Activated naive CD4-positive, alpha-beta T cell treated with anti-CD3 and anti-CD28 coated beads for 36 hours (primary cell): Measurements from ENCODE around the gene KDM4B. TPM values are rescaled to one million over a fixed set of nuclear protein-coding genes. Genes with fewer than 3 reads are reported as not detected.

Source experiments
- CTCF ChIA-PET: fragments of 350-600 bp; sonication (Branson Sonifier 250); formaldehyde crosslinking; loops from one replicate; lab custom pipeline; 2021; ENCODE audit warnings: antibody characterized with exemption; lab: Charles Lee
- DNase-seq: peaks from one replicate; pipeline ENCODE4 v3.0.0-alpha.2; 2020
- H3K27ac Mint-ChIP-seq: one replicate; pipeline ENCODE4 v1.8.0; 2021; ENCODE audit warnings: mild to moderate bottlenecking, mixed read lengths
- H3K27me3 Mint-ChIP-seq: one replicate; pipeline ENCODE4 v1.8.0; 2021; ENCODE audit warnings: low read depth, mixed read lengths
- H3K36me3 Mint-ChIP-seq: one replicate; pipeline ENCODE4 v1.8.0; 2021; ENCODE audit warnings: low read depth, mixed read lengths
- H3K4me1 Mint-ChIP-seq: one replicate; pipeline ENCODE4 v1.8.0; 2021; ENCODE audit warnings: low read depth, mixed read lengths
- H3K4me3 Mint-ChIP-seq: one replicate; pipeline ENCODE4 v1.8.0; 2021; ENCODE audit warnings: mild to moderate bottlenecking, moderate library complexity, mixed read lengths
- H3K9me3 Mint-ChIP-seq: one replicate; pipeline ENCODE4 v1.8.0; 2021; ENCODE audit warnings: mixed read lengths
- intact Hi-C: fragments of 100-400 bp; cut with micrococcal nuclease; formaldehyde crosslinking; loops from one replicate; pipeline ENCODE4 v1.15.1; 2023
- total RNA-seq, 2 experiments: library from RNA; stranded (reverse); gene quantifications; one replicate each; pipeline ENCODE4 v1.2.3, GENCODE V29; 2021

The KDM4B gene
- total RNA-seq, 2 experiments from 2014 or later = 10.5 to 12.7 TPM

GRCh38 chr19:5011476-5012238, 42.7 kb downstream of the KDM4B start:
- no peaks in the 10 kb centered on the region for H3K4me1 Mint-ChIP-seq
- no peak overlapping the region for H3K27ac Mint-ChIP-seq
- no peaks in the 10 kb centered on the region for H3K27me3 Mint-ChIP-seq
- peaks cover 2% of the 10 kb centered on the region for H3K36me3 Mint-ChIP-seq
- DNase-seq = no peak
- no peak overlapping the region for H3K4me3 Mint-ChIP-seq
- CTCF ChIA-PET = interaction anchor here (0.6 kb wide), 1 partner anchor 157 kb away, joined by 5 read pairs; no protein-coding TSS in a partner anchor
- intact Hi-C loops = no loop called here
- no peaks in the 10 kb centered on the region for H3K9me3 Mint-ChIP-seq

GRCh38 chr19:5012688-5013457, 44.0 kb downstream of the KDM4B start:
- no peaks in the 10 kb centered on the region for H3K9me3 Mint-ChIP-seq
- no peak overlapping the region for H3K27ac Mint-ChIP-seq
- no peak for DNase-seq
- H3K36me3 Mint-ChIP-seq = no peaks in the 10 kb centered on the region
- CTCF ChIA-PET = no interaction called here
- H3K4me3 Mint-ChIP-seq = no peak overlapping the region
- H3K27me3 Mint-ChIP-seq = no peaks in the 10 kb centered on the region
- no peaks in the 10 kb centered on the region for H3K4me1 Mint-ChIP-seq
- intact Hi-C loops = no loop called here

- no peak overlapping the region for H3K27ac Mint-ChIP-seq
- no peaks in the 10 kb centered on the region for H3K36me3 Mint-ChIP-seq
- intact Hi-C loops = no loop called here
- CTCF ChIA-PET = interaction anchor here (2.3 kb wide), 1 partner anchor 12 kb away, joined by 10 read pairs; no protein-coding TSS in a partner anchor
- H3K4me1 Mint-ChIP-seq = peaks cover 2% of the 10 kb centered on the region
- no peak for DNase-seq
- no peak overlapping the region for H3K4me3 Mint-ChIP-seq
- no peaks in the 10 kb centered on the region for H3K9me3 Mint-ChIP-seq
- H3K27me3 Mint-ChIP-seq = no peaks in the 10 kb centered on the region
Measured at GRCh38 chr19:5013761-5014160, 44.8 kb downstream of the KDM4B start.

GRCh38 chr19:5014941-5015340, 46.0 kb downstream of the KDM4B start:
- Mint-ChIP-seq H3K27ac (no peak overlapping the region), H3K9me3 (no peaks in the 10 kb centered on the region), H3K4me1 (peaks cover 2% of the 10 kb centered on the region), H3K4me3 (no peak overlapping the region), H3K36me3 (no peaks in the 10 kb centered on the region), H3K27me3 (no peaks in the 10 kb centered on the region)
- DNase-seq = no peak
- CTCF ChIA-PET = interaction anchor here (2.3 kb wide), 1 partner anchor 13 kb away, joined by 10 read pairs; no protein-coding TSS in a partner anchor
- intact Hi-C loops = no loop called here

- Mint-ChIP-seq H3K9me3 (no peaks in the 10 kb centered on the region), H3K4me1 (peaks cover 2% of the 10 kb centered on the region), H3K4me3 (no peak overlapping the region), H3K27me3 (no peaks in the 10 kb centered on the region), H3K36me3 (no peaks in the 10 kb centered on the region), H3K27ac (no peak overlapping the region)
- intact Hi-C loops = no loop called here
- no peak for DNase-seq
- CTCF ChIA-PET = interaction anchor here (2.1 kb wide), 1 partner anchor 15 kb away, joined by 6 read pairs; no protein-coding TSS in a partner anchor
Measured at GRCh38 chr19:5016268-5016667, 47.4 kb downstream of the KDM4B start.

- CTCF ChIA-PET = interaction anchor here (0.6 to 2.1 kb wide), 2 partner anchors 16 to 226 kb away, joined by 3 to 6 read pairs; no protein-coding TSS in a partner anchor
- DNase-seq = no peak
- H3K4me3 Mint-ChIP-seq = no peak overlapping the region
- peaks cover 2% of the 10 kb centered on the region for H3K4me1 Mint-ChIP-seq
- H3K36me3 Mint-ChIP-seq = no peaks in the 10 kb centered on the region
- H3K27ac Mint-ChIP-seq = no peak overlapping the region
- H3K9me3 Mint-ChIP-seq = no peaks in the 10 kb centered on the region
- intact Hi-C loops = no loop called here
- no peaks in the 10 kb centered on the region for H3K27me3 Mint-ChIP-seq
Measured at GRCh38 chr19:5016781-5017180, 47.9 kb downstream of the KDM4B start.

GRCh38 chr19:5017235-5017634, 48.3 kb downstream of the KDM4B start:
- H3K36me3 Mint-ChIP-seq = no peaks in the 10 kb centered on the region
- H3K4me1 Mint-ChIP-seq = peaks cover 2% of the 10 kb centered on the region
- DNase-seq = no peak
- H3K4me3 Mint-ChIP-seq = no peak overlapping the region
- no peak overlapping the region for H3K27ac Mint-ChIP-seq
- intact Hi-C loops = no loop called here
- no peaks in the 10 kb centered on the region for H3K27me3 Mint-ChIP-seq
- CTCF ChIA-PET = interaction anchor here (0.6 to 2.1 kb wide), 2 partner anchors 16 to 226 kb away, joined by 3 to 6 read pairs; no protein-coding TSS in a partner anchor
- no peaks in the 10 kb centered on the region for H3K9me3 Mint-ChIP-seq

GRCh38 chr19:5018224-5019015, 49.5 kb downstream of the KDM4B start:
- Mint-ChIP-seq H3K4me3 (no peak overlapping the region), H3K27ac (no peak overlapping the region), H3K4me1 (peaks cover 2% of the 10 kb centered on the region), H3K36me3 (no peaks in the 10 kb centered on the region), H3K27me3 (no peaks in the 10 kb centered on the region), H3K9me3 (no peaks in the 10 kb centered on the region)
- CTCF ChIA-PET = interaction anchor here (2.1 kb wide), 1 partner anchor 17 kb away, joined by 6 read pairs; no protein-coding TSS in a partner anchor
- intact Hi-C loops = no loop called here
- no peak for DNase-seq

GRCh38 chr19:5020368-5020767, 51.5 kb downstream of the KDM4B start:
- DNase-seq = no peak
- CTCF ChIA-PET = interaction anchor here (1.4 to 2.6 kb wide), 2 partner anchors 11 to 19 kb away, joined by 3 to 9 read pairs; no protein-coding TSS in a partner anchor
- no peaks in the 10 kb centered on the region for H3K27me3 Mint-ChIP-seq
- intact Hi-C loops = no loop called here
- H3K27ac Mint-ChIP-seq = no peak overlapping the region
- H3K36me3 Mint-ChIP-seq = no peaks in the 10 kb centered on the region
- H3K9me3 Mint-ChIP-seq = no peaks in the 10 kb centered on the region
- no peak overlapping the region for H3K4me3 Mint-ChIP-seq
- H3K4me1 Mint-ChIP-seq = peaks cover 2% of the 10 kb centered on the region

GRCh38 chr19:5021046-5021445, 52.1 kb downstream of the KDM4B start:
- H3K27ac Mint-ChIP-seq = no peak overlapping the region
- no peak overlapping the region for H3K4me3 Mint-ChIP-seq
- H3K27me3 Mint-ChIP-seq = no peaks in the 10 kb centered on the region
- peaks cover 2% of the 10 kb centered on the region for H3K4me1 Mint-ChIP-seq
- no peaks in the 10 kb centered on the region for H3K9me3 Mint-ChIP-seq
- no peaks in the 10 kb centered on the region for H3K36me3 Mint-ChIP-seq
- no peak for DNase-seq
- intact Hi-C loops = no loop called here
- CTCF ChIA-PET = interaction anchor here (1.4 to 2.6 kb wide), 2 partner anchors 10 to 19 kb away, joined by 3 to 9 read pairs; no protein-coding TSS in a partner anchor

GRCh38 chr19:5022066-5022860, 53.4 kb downstream of the KDM4B start:
- no peaks in the 10 kb centered on the region for H3K27me3 Mint-ChIP-seq
- no peak overlapping the region for H3K4me3 Mint-ChIP-seq
- H3K4me1 Mint-ChIP-seq = peaks cover 2% of the 10 kb centered on the region
- H3K9me3 Mint-ChIP-seq = no peaks in the 10 kb centered on the region
- no peak overlapping the region for H3K27ac Mint-ChIP-seq
- DNase-seq = no peak
- no peaks in the 10 kb centered on the region for H3K36me3 Mint-ChIP-seq
- intact Hi-C loops = no loop called here
- CTCF ChIA-PET = interaction anchor here (0.6 to 2.6 kb wide), 3 partner anchors 9 to 322 kb away, joined by 3 to 9 read pairs (median 3); no protein-coding TSS in a partner anchor
